Liver (tissue), 9 donors: ENCODE measurements around the gene GUCY2D. TPM values are rescaled to one million over a fixed set of nuclear protein-coding genes. Genes with fewer than 3 reads are reported as not detected.

Experiments used
- DNase-seq: peaks from one replicate; pipeline ENCODE4 v3.0.0-alpha.2; 2017; ENCODE audit warnings: low spot score
- H3K27ac ChIP-seq, 2 donors: one replicate each; pipeline ENCODE4 v1.7.0; 2013; ENCODE audit warnings: inconsistent platforms in 2 of 2, low read length in 2 of 2, control low read depth in 1 of 2, low read depth in 1 of 2, mild to moderate bottlenecking in 1 of 2
- H3K27me3 ChIP-seq, 4 donors: one replicate each; pipeline versions ENCODE4 v1.6.1 to v1.7.0; 2013; ENCODE audit warnings: low read length in 3 of 4, inconsistent platforms in 1 of 4, mild to moderate bottlenecking in 1 of 4, moderate library complexity in 1 of 4; ENCODE audit not compliant: control insufficient read depth in 4 of 4, insufficient read depth in 4 of 4
- H3K36me3 ChIP-seq, 4 donors: one replicate each; pipeline versions ENCODE4 v1.6.1 to v1.7.0; 2013; ENCODE audit warnings: low read length in 3 of 4, mild to moderate bottlenecking in 3 of 4, low read depth in 1 of 4, moderate library complexity in 1 of 4; ENCODE audit not compliant: control insufficient read depth in 4 of 4, insufficient read depth in 3 of 4
- H3K4me1 ChIP-seq, 4 donors: one replicate each; pipeline versions ENCODE4 v1.6.1 to v1.7.0; 2013; ENCODE audit warnings: low read length in 3 of 4, mild to moderate bottlenecking in 3 of 4, moderate library complexity in 1 of 4; ENCODE audit not compliant: control insufficient read depth in 4 of 4, insufficient read depth in 4 of 4
- H3K4me3 ChIP-seq, 3 donors: one replicate each; pipeline versions ENCODE4 v1.6.1 to v1.7.0; 2013; ENCODE audit warnings: low read length in 3 of 3, control low read depth in 1 of 3, low read depth in 1 of 3, mild to moderate bottlenecking in 1 of 3
- H3K9ac ChIP-seq, 2 donors: one replicate each; pipeline ENCODE4 v1.7.0; 2013; ENCODE audit warnings: low read length in 2 of 2, mild to moderate bottlenecking in 2 of 2, moderate library complexity in 2 of 2, control low read depth in 1 of 2, low read depth in 1 of 2
- H3K9me3 ChIP-seq, 4 donors: one replicate each; pipeline versions ENCODE4 v1.6.1 to v1.7.0; 2013; ENCODE audit warnings: low read length in 3 of 4; ENCODE audit not compliant: control insufficient read depth in 4 of 4
- EGR1 ChIP-seq, 2 donors: IDR thresholded peaks; 2 replicates each; pipeline ENCODE4 v1.6.1; 2016 to 2018; ENCODE audit warnings: antibody characterized with exemption in 2 of 2, low read depth in 2 of 2
- FOXA1 ChIP-seq: IDR thresholded peaks from 2 replicates; pipeline ENCODE4 v1.6.1; 2016; ENCODE audit warnings: antibody characterized with exemption
- FOXA2 ChIP-seq: IDR thresholded peaks from 2 replicates; pipeline ENCODE4 v1.6.1; 2016; ENCODE audit warnings: antibody characterized with exemption
- GABPA ChIP-seq, 2 donors: IDR thresholded peaks in 1 of 2; conservative IDR thresholded peaks in 1 of 2; 2 replicates each; pipeline ENCODE4 v1.6.1; 2016; ENCODE audit warnings: antibody characterized with exemption in 2 of 2, mild to moderate bottlenecking in 1 of 2, moderate library complexity in 1 of 2
- HNF4A ChIP-seq, 2 donors: conservative IDR thresholded peaks; 2 replicates each; pipeline ENCODE4 v1.6.1; 2016; ENCODE audit warnings: antibody characterized with exemption in 2 of 2, mild to moderate bottlenecking in 2 of 2
- HNF4G ChIP-seq: IDR thresholded peaks from 2 replicates; pipeline ENCODE4 v1.6.1; 2016; ENCODE audit warnings: antibody characterized with exemption
- JUND ChIP-seq, 2 donors: IDR thresholded peaks; 2 replicates each; pipeline ENCODE4 v1.6.1; 2016; ENCODE audit warnings: antibody characterized with exemption in 2 of 2
- NR2F2 ChIP-seq: IDR thresholded peaks from 2 replicates; pipeline ENCODE4 v1.6.1; 2016; ENCODE audit warnings: antibody characterized with exemption
- RAD21 ChIP-seq, 2 donors: IDR thresholded peaks; 2 replicates each; pipeline ENCODE4 v1.6.1; 2016; ENCODE audit warnings: antibody characterized with exemption in 2 of 2, mild to moderate bottlenecking in 2 of 2
- RXRA ChIP-seq, 2 donors: IDR thresholded peaks; 2 replicates each; pipeline ENCODE4 v1.6.1; 2017 to 2018; ENCODE audit warnings: antibody characterized with exemption in 2 of 2, mild to moderate bottlenecking in 1 of 2
- SP1 ChIP-seq: IDR thresholded peaks from 2 replicates; pipeline ENCODE4 v1.6.1; 2018; ENCODE audit warnings: antibody characterized with exemption, mild to moderate bottlenecking
- TAF1 ChIP-seq: conservative IDR thresholded peaks from 2 replicates; pipeline ENCODE4 v1.6.1; 2016; ENCODE audit warnings: antibody characterized with exemption, mild to moderate bottlenecking
- WGBS: extraction: QIAGEN DNeasy Blood & Tissue Kit; methylation state at CpG from one replicate; pipeline ENCODE4 v1.1.7; 2013; 5-methylcytosine and 5-hydroxymethylcytosine counted together
- polyA plus RNA-seq, 2 donors: library from polyadenylated mRNA; stranded (reverse) in 1 of 2; unstranded in 1 of 2; fragments of 200-250 nt in 1 of 2; fragments of >200 nt in 1 of 2; fragmentation: Nextera tagmentation in 1 of 2; extraction: Ambion mirVana in 1 of 2; gene quantifications; one replicate each; pipeline versions ENCODE4 v1.2.1 to v1.2.3, GENCODE V29; 2013 to 2015
- total RNA-seq, 2 donors: library from RNA; depleted of rRNA; stranded (reverse); fragments of >200 nt; gene quantifications; one replicate each; pipeline ENCODE4 v1.2.3, GENCODE V29; 2014
- TF ChIP-seq, protein P1 (sequence below): IDR thresholded peaks from 2 replicates; pipeline ENCODE4 v1.6.1; 2016; ENCODE audit warnings: antibody characterized with exemption
- TF ChIP-seq, protein P2 (sequence below): IDR thresholded peaks from 2 replicates; pipeline ENCODE4 v1.6.1; 2016; ENCODE audit warnings: antibody characterized with exemption
- TF ChIP-seq, protein P3 (sequence below): IDR thresholded peaks from 2 replicates; pipeline ENCODE4 v1.6.1; 2016; ENCODE audit warnings: antibody characterized with exemption
- TF ChIP-seq, protein P4 (sequence below): IDR thresholded peaks from 2 replicates; pipeline ENCODE4 v1.6.1; 2016; ENCODE audit warnings: antibody characterized with exemption, mild to moderate bottlenecking
- donor health status: healthy.
- donor health status: healthy.
- donor health status: healthy.
- donor health status: healthy.
- donor health status: healthy.

Gene GUCY2D
- total and polyA plus RNA-seq, 4 donors = 0.09 to 0.14 TPM; not detected in 2

DNA sequence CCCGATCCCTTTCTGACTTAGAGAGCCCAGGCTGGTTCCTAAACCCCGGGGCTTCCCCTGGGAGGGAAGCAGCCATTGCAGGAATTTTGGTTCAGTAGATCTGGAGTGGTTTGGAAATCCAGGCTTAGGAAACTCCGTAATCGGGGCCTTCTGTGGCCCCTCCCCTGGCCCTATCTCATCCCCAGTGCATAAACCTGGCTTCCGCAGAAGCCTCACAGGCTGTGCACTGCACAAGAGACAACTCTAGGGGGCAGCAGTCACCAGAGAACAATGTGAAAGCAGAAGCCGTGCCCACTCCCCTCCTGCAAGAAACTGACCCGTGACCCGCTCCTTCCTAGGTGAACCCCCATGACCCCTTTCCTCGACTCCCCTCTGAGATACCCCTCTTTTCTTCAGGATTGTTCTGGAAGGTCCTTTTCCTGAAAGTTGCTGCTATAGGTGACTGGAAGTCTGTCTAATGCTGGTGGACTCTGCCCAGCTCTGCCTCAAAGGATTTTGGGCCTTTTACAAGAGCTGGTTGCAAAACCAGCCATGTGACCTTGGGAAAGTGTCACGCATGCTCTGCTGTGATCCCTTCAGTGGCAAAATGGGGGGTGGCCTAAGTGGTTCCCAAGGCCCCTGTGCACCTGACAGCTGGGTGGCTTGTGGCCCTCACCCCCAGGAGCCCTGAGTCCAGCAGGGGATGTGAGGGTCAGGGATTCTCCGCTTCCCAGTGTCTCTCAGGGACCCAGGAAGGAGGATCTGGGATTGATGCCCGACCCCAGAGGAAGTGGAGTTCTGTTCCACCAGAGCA, 14.4 kb downstream of the GUCY2D start (continued):
- TF ChIP-seq FOXA1 = peak; percentile 12
- peak; percentile 82 to 83 for TF ChIP-seq RAD21 (IDR thresholded peaks at IDR 0.05)
- TF ChIP-seq FOXA2 = no peak
- TF ChIP-seq HNF4G = peak; percentile 48
- peak; percentile 19 for TF ChIP-seq NR2F2
- TF ChIP-seq, protein P1, sequence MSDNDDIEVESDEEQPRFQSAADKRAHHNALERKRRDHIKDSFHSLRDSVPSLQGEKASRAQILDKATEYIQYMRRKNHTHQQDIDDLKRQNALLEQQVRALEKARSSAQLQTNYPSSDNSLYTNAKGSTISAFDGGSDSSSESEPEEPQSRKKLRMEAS = no peak
- TF ChIP-seq HNF4A (conservative IDR thresholded peaks at IDR 0.05) = peak; percentile 83 to 89

DNA sequence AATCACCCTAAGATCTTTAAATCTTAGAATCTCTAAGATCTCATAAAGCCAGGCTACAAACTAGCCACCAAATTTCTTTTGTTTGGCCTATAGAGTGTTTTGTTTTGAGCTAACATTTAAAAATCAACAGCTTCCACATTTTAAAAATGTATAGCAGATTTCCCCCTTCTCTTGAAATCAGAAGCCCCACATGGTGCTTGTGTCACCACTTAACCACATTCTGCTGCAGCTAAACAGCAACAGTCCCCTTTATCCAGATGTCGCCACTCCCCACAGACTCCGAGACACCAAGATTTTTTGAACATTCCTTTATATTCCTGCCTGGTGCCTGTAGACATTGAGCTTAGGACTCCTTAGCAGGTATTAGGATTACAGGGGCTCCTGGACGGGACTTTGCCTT, 16.0 kb downstream of the GUCY2D start:
- H3K4me1 ChIP-seq = peaks cover 8 to 45% (median 27%) of the 10 kb centered on the region in 4 donors
- DNase-seq = no peak
- no peak overlapping the region for H3K27ac ChIP-seq
- H3K4me3 ChIP-seq = no peak overlapping the region
- H3K9me3 ChIP-seq = no peaks in the 10 kb centered on the region
- TF ChIP-seq RXRA (IDR thresholded peaks at IDR 0.05) (no peak), GABPA (IDR thresholded peaks at IDR 0.05 in 1 of 2, conservative IDR thresholded peaks at IDR 0.05 in 1 of 2) (no peak), JUND (IDR thresholded peaks at IDR 0.05) (no peak), TAF1 (no peak), EGR1 (IDR thresholded peaks at IDR 0.05; ENCODE audit: low read depth in 2 of 2) (no peak), RAD21 (IDR thresholded peaks at IDR 0.05) (no peak), HNF4G (no peak), FOXA2 (no peak), SP1 (no peak), NR2F2 (no peak)
- TF ChIP-seq, protein P2, sequence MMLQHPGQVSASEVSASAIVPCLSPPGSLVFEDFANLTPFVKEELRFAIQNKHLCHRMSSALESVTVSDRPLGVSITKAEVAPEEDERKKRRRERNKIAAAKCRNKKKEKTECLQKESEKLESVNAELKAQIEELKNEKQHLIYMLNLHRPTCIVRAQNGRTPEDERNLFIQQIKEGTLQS = no peak
- TF ChIP-seq, protein P3, sequence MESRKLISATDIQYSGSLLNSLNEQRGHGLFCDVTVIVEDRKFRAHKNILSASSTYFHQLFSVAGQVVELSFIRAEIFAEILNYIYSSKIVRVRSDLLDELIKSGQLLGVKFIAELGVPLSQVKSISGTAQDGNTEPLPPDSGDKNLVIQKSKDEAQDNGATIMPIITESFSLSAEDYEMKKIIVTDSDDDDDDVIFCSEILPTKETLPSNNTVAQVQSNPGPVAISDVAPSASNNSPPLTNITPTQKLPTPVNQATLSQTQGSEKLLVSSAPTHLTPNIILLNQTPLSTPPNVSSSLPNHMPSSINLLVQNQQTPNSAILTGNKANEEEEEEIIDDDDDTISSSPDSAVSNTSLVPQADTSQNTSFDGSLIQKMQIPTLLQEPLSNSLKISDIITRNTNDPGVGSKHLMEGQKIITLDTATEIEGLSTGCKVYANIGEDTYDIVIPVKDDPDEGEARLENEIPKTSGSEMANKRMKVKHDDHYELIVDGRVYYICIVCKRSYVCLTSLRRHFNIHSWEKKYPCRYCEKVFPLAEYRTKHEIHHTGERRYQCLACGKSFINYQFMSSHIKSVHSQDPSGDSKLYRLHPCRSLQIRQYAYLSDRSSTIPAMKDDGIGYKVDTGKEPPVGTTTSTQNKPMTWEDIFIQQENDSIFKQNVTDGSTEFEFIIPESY = no peak
- TF ChIP-seq, protein P4, sequence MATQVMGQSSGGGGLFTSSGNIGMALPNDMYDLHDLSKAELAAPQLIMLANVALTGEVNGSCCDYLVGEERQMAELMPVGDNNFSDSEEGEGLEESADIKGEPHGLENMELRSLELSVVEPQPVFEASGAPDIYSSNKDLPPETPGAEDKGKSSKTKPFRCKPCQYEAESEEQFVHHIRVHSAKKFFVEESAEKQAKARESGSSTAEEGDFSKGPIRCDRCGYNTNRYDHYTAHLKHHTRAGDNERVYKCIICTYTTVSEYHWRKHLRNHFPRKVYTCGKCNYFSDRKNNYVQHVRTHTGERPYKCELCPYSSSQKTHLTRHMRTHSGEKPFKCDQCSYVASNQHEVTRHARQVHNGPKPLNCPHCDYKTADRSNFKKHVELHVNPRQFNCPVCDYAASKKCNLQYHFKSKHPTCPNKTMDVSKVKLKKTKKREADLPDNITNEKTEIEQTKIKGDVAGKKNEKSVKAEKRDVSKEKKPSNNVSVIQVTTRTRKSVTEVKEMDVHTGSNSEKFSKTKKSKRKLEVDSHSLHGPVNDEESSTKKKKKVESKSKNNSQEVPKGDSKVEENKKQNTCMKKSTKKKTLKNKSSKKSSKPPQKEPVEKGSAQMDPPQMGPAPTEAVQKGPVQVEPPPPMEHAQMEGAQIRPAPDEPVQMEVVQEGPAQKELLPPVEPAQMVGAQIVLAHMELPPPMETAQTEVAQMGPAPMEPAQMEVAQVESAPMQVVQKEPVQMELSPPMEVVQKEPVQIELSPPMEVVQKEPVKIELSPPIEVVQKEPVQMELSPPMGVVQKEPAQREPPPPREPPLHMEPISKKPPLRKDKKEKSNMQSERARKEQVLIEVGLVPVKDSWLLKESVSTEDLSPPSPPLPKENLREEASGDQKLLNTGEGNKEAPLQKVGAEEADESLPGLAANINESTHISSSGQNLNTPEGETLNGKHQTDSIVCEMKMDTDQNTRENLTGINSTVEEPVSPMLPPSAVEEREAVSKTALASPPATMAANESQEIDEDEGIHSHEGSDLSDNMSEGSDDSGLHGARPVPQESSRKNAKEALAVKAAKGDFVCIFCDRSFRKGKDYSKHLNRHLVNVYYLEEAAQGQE = no peak
- H3K36me3 ChIP-seq = no peaks in the 10 kb centered on the region
- no peaks in the 10 kb centered on the region for H3K27me3 ChIP-seq
- 88% methylated on average over 3 of the region's 3 CpGs for WGBS
- no peak overlapping the region for H3K9ac ChIP-seq
